K562 (cell line): Measurements from ENCODE around the gene RBL1. TPM values are rescaled to one million over a fixed set of nuclear protein-coding genes. Genes with fewer than 3 reads are reported as not detected.

Experiments used
- BACH1 ChIP-seq: fragments of 200-800 bp; sonication (Bioruptor generic); IDR thresholded peaks from 2 replicates; pipeline ENCODE4 v1.6.1; 2016; ENCODE audit warnings: missing genetic modification characterization, missing compliant biosample characterization
- BRCA1 ChIP-seq, 2 experiments: fragments of 450-650 bp in 1 of 2; sonication (generic) in 1 of 2; formaldehyde crosslinking in 1 of 2; IDR thresholded peaks; 2 replicates each; pipeline versions ENCODE4 v1.5.0 to v1.6.1; 2017 to 2020; ENCODE audit warnings: mild to moderate bottlenecking in 1 of 2, missing genetic modification reagents in 1 of 2
- FIP1L1 ChIP-seq: fragments of 200-400 bp; formaldehyde crosslinking; IDR thresholded peaks from 2 replicates; pipeline ENCODE4 v1.6.1; 2018; ENCODE audit warnings: mild to moderate bottlenecking, low read depth, low read length; ENCODE audit not compliant: poor library complexity, severe bottlenecking
- L3MBTL2 ChIP-seq: fragments of 450-650 bp; IDR thresholded peaks from 2 replicates; pipeline ENCODE4 v1.6.1; 2016; ENCODE audit warnings: mild to moderate bottlenecking, moderate library complexity
- MNT ChIP-seq, 2 experiments: fragments of 450-650 bp; conservative IDR thresholded peaks; 2 replicates each; pipeline ENCODE4 v1.6.1; 2017; ENCODE audit warnings: mild to moderate bottlenecking in 2 of 2, moderate library complexity in 2 of 2
- NRF1 ChIP-seq, 2 experiments: fragments of 450-650 bp; IDR thresholded peaks in 1 of 2; conservative IDR thresholded peaks in 1 of 2; 2 replicates each; pipeline ENCODE4 v1.6.1; 2014; ENCODE audit warnings: mild to moderate bottlenecking in 2 of 2
- POLR2AphosphoS5 ChIP-seq: IDR thresholded peaks from 2 replicates; pipeline ENCODE4 v1.6.1; 2011; ENCODE audit warnings: mild to moderate bottlenecking, low read depth, low read length, moderate library complexity; ENCODE audit not compliant: control insufficient read depth, insufficient read depth
- POLR2G ChIP-seq: fragments of 200-400 bp; formaldehyde crosslinking; IDR thresholded peaks from 2 replicates; pipeline ENCODE4 v1.6.1; 2017; ENCODE audit warnings: low read depth, mild to moderate bottlenecking, antibody characterized with exemption, low read length, moderate library complexity
- RAD21 ChIP-seq, 2 experiments: fragments of 250-450 bp in 1 of 2; fragments of 450-650 bp in 1 of 2; sonication (Bioruptor Pico) in 1 of 2; formaldehyde crosslinking in 1 of 2; IDR thresholded peaks in 1 of 2; conservative IDR thresholded peaks in 1 of 2; 2 replicates each; pipeline versions ENCODE4 v1.4.0 to v1.8.0; 2020 to 2022; ENCODE audit warnings: mild to moderate bottlenecking in 2 of 2, moderate library complexity in 1 of 2
- SMARCA5 ChIP-seq: fragments of 450-650 bp; IDR thresholded peaks from 2 replicates; pipeline ENCODE4 v1.6.1; 2016
- SUPT5H ChIP-seq: fragments of 450-650 bp; IDR thresholded peaks from 2 replicates; pipeline ENCODE4 v1.6.1; 2016
- TAF1 ChIP-seq: IDR thresholded peaks from 2 replicates; pipeline ENCODE4 v1.6.1; 2011; ENCODE audit warnings: mild to moderate bottlenecking, low read length, moderate library complexity; ENCODE audit not compliant: insufficient read depth, control insufficient read depth, severe bottlenecking; ENCODE audit errors: extremely low read depth
- TBP ChIP-seq: optimal IDR thresholded peaks from 2 replicates; pipeline ENCODE3; 2011; ENCODE audit warnings: low read depth, low read length, improper control_type of control experiment
- YY1 ChIP-seq, 3 experiments: IDR thresholded peaks; 2 replicates each; pipeline ENCODE4 v1.6.1; 2011; ENCODE audit warnings: low read length in 2 of 3, mild to moderate bottlenecking in 2 of 3, moderate library complexity in 2 of 3, borderline replicate concordance in 1 of 3, control low read depth in 1 of 3, low read depth in 1 of 3; ENCODE audit not compliant: insufficient read depth in 3 of 3, insufficient replicate concordance in 2 of 3, control insufficient read depth in 1 of 3, insufficient read length in 1 of 3; ENCODE audit errors: extremely low read depth in 1 of 3
- ZBTB8A ChIP-seq: fragments of 450-650 bp; IDR thresholded peaks from 2 replicates; pipeline ENCODE4 v1.6.1; 2018; ENCODE audit warnings: mild to moderate bottlenecking, moderate library complexity; ENCODE audit not compliant: partially characterized antibody
- ZNF408 ChIP-seq: fragments of 250-450 bp; sonication (Bioruptor Pico); IDR thresholded peaks from 2 replicates; pipeline ENCODE4 v1.4.0; 2020; ENCODE audit warnings: low read depth, mild to moderate bottlenecking, moderate library complexity
- polyA plus RNA-seq, 8 experiments: library from polyadenylated mRNA; depleted of rRNA in 4 of 8; stranded (reverse) in 5 of 8; unstranded in 3 of 8; fragments of >200 nt; fragmentation: Nextera tagmentation in 2 of 8; fragmentation: Illumina TruSeq in 1 of 8; extraction: Ambion mirVana in 2 of 8; extraction: Trizol in 1 of 8; gene quantifications; 2 replicates each; pipeline versions ENCODE4 v1.2.1 to v1.2.3, GENCODE V29; 2011 to 2014; ENCODE audit warnings: inconsistent platforms in 1 of 8, missing spikeins in 1 of 8
- total RNA-seq, 7 experiments: library from RNA; depleted of rRNA in 6 of 7; stranded (reverse); fragments of >200 nt in 6 of 7; fragmentation: Illumina TruSeq in 2 of 7; extraction: Trizol in 2 of 7; gene quantifications; 2 replicates each; pipeline versions ENCODE4 v1.2.1 to v1.2.3, GENCODE V29; 2011 to 2021; ENCODE audit warnings: low replicate concordance in 1 of 7
- TF ChIP-seq, protein P1 (sequence below): fragments of 450-650 bp; conservative IDR thresholded peaks from 2 replicates; pipeline ENCODE4 v1.6.1; 2016; ENCODE audit warnings: missing genetic modification characterization, low read depth, mild to moderate bottlenecking, missing compliant biosample characterization, moderate library complexity
- TF ChIP-seq, protein P2 (sequence below): IDR thresholded peaks from 2 replicates; pipeline ENCODE4 v1.6.1; 2011; ENCODE audit warnings: borderline replicate concordance, low read depth, mild to moderate bottlenecking, moderate library complexity, low read length; ENCODE audit not compliant: insufficient read depth, poor library complexity, severe bottlenecking
- TF ChIP-seq, protein P3 (sequence below): fragments of 200-800 bp; sonication (Bioruptor generic); IDR thresholded peaks from 2 replicates; pipeline ENCODE4 v1.6.1; 2017; ENCODE audit warnings: missing genetic modification characterization, missing compliant biosample characterization

Gene RBL1
- total and polyA plus RNA-seq, 9 of the 15 experiments (the other 6 are each of a cell fraction or from before 2014, with no cell fraction given) = 4.0 to 25.9 (median 15.6) TPM

- TF ChIP-seq MNT (conservative IDR thresholded peaks at IDR 0.05) = 0 out of 4 replicates have a peak, but pooled peaks of 1 of the 2 experiments have one; percentile 46
- TF ChIP-seq, protein P1, sequence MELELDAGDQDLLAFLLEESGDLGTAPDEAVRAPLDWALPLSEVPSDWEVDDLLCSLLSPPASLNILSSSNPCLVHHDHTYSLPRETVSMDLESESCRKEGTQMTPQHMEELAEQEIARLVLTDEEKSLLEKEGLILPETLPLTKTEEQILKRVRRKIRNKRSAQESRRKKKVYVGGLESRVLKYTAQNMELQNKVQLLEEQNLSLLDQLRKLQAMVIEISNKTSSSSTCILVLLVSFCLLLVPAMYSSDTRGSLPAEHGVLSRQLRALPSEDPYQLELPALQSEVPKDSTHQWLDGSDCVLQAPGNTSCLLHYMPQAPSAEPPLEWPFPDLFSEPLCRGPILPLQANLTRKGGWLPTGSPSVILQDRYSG = no peak
- peak; percentile 66 for TF ChIP-seq FIP1L1
- TF ChIP-seq BACH1 (tag) = no peak
- TF ChIP-seq TBP = peak; percentile 65
- TF ChIP-seq BRCA1 (IDR thresholded peaks at IDR 0.05) = no peak
- no peak for TF ChIP-seq BRCA1 (CRISPR knock-in tag; IDR thresholded peaks at IDR 0.05)
- no peak for TF ChIP-seq ZNF408
- TF ChIP-seq POLR2G = peak; percentile 85
- no peak for TF ChIP-seq SMARCA5
- peak; percentile 74 for TF ChIP-seq L3MBTL2
- TF ChIP-seq SUPT5H = peak; percentile 78
- TF ChIP-seq, protein P2, sequence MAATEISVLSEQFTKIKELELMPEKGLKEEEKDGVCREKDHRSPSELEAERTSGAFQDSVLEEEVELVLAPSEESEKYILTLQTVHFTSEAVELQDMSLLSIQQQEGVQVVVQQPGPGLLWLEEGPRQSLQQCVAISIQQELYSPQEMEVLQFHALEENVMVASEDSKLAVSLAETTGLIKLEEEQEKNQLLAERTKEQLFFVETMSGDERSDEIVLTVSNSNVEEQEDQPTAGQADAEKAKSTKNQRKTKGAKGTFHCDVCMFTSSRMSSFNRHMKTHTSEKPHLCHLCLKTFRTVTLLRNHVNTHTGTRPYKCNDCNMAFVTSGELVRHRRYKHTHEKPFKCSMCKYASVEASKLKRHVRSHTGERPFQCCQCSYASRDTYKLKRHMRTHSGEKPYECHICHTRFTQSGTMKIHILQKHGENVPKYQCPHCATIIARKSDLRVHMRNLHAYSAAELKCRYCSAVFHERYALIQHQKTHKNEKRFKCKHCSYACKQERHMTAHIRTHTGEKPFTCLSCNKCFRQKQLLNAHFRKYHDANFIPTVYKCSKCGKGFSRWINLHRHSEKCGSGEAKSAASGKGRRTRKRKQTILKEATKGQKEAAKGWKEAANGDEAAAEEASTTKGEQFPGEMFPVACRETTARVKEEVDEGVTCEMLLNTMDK = peak; percentile 63
- peak; percentile 100 for TF ChIP-seq NRF1 (conservative IDR thresholded peaks at IDR 0.05 in 1 of 2, IDR thresholded peaks at IDR 0.05 in 1 of 2)
- TF ChIP-seq RAD21 (CRISPR knock-in tag; conservative IDR thresholded peaks at IDR 0.05 in 1 of 2, IDR thresholded peaks at IDR 0.05 in 1 of 2) = no peak
- peak; percentile 48 for TF ChIP-seq TAF1
- TF ChIP-seq POLR2AphosphoS5 = peak; percentile 18
- peak in 1 of 3 experiments; percentile 26 for TF ChIP-seq YY1 (IDR thresholded peaks at IDR 0.05; ENCODE audit: borderline replicate concordance in 1 of 3, control insufficient read depth in 1 of 3, extremely low read depth in 1 of 3, insufficient read depth in 3 of 3, insufficient read length in 1 of 3, insufficient replicate concordance in 2 of 3, low read depth in 1 of 3, low read length in 2 of 3)
- TF ChIP-seq ZBTB8A = no peak
- TF ChIP-seq, protein P3, sequence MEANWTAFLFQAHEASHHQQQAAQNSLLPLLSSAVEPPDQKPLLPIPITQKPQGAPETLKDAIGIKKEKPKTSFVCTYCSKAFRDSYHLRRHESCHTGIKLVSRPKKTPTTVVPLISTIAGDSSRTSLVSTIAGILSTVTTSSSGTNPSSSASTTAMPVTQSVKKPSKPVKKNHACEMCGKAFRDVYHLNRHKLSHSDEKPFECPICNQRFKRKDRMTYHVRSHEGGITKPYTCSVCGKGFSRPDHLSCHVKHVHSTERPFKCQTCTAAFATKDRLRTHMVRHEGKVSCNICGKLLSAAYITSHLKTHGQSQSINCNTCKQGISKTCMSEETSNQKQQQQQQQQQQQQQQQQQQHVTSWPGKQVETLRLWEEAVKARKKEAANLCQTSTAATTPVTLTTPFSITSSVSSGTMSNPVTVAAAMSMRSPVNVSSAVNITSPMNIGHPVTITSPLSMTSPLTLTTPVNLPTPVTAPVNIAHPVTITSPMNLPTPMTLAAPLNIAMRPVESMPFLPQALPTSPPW = no peak
Observed at GRCh38 chr20:36951198-36951978, 144.4 kb downstream of the RBL1 start, which contains the start of gene SAMHD1 (continued).
